GM12891 (cell line): Measurements from ENCODE around the gene GRM7.

ENCODE experiments used
- PAX5 ChIP-seq: IDR thresholded peaks from 2 replicates; pipeline ENCODE4 v1.6.1; 2011; ENCODE audit warnings: low read length, moderate library complexity, mild to moderate bottlenecking; ENCODE audit not compliant: insufficient read depth, severe bottlenecking
- POLR2A ChIP-seq: IDR thresholded peaks from 2 replicates; pipeline ENCODE4 v1.6.1; 2011; ENCODE audit warnings: low read depth, low read length, control low read depth
- POLR2AphosphoS5 ChIP-seq: IDR thresholded peaks from 2 replicates; pipeline ENCODE4 v1.6.1; 2011; ENCODE audit warnings: low read depth, low read length, control low read depth
- POU2F2 ChIP-seq: IDR thresholded peaks from 2 replicates; pipeline ENCODE4 v1.6.1; 2011; ENCODE audit warnings: low read depth, mild to moderate bottlenecking, control low read depth, low read length, moderate library complexity
- SPI1 ChIP-seq: IDR thresholded peaks from 2 replicates; pipeline ENCODE4 v1.6.1; 2011; ENCODE audit warnings: low read depth, low read length, control low read depth
- TAF1 ChIP-seq: IDR thresholded peaks from 2 replicates; pipeline ENCODE4 v1.6.1; 2011; ENCODE audit warnings: low read depth, low read length, control low read depth

- TF ChIP-seq TAF1, result no peak
- no peak for TF ChIP-seq POLR2A
- no peak for TF ChIP-seq POLR2AphosphoS5
- TF ChIP-seq POU2F2, result no peak
- no peak for TF ChIP-seq PAX5
- no peak for TF ChIP-seq SPI1
These were observed 712.4 kb downstream of the GRM7 start for GRCh38 chr3:7573330-7573729.
